T-cell (primary cell): ENCODE measurements around the gene WNT3. TPM values are rescaled to one million over a fixed set of nuclear protein-coding genes. Genes with fewer than 3 reads are reported as not detected.

Experiments
- ATAC-seq, 4 experiments: fragments of 200-7000 bp in 3 of 4; fragments of 150-1000 bp in 1 of 4; cut with Tn5 transposase; replicated peaks in 1 of 4; 1 replicate in 3 of 4; 2 replicates in 1 of 4; pipeline ENCODE4 v1.10.0; 2021; ENCODE audit warnings: moderate library complexity in 3 of 4, mild to moderate bottlenecking in 2 of 4, moderate number of reproducible peaks in 1 of 4
- CTCF ChIA-PET, 2 donors: fragments of 300-600 bp; sonication (Branson Sonifier 250); formaldehyde crosslinking; loops; one replicate each; lab custom pipeline; 2022; ENCODE audit warnings: antibody characterized with exemption in 2 of 2; lab: Charles Lee
- POLR2A ChIA-PET, 2 donors: fragments of 300-600 bp; sonication (Branson Sonifier 250); formaldehyde crosslinking; loops; one replicate each; lab custom pipeline; 2022; ENCODE audit warnings: antibody characterized with exemption in 2 of 2; lab: Charles Lee
- DNase-seq, 35 experiments: peaks; one replicate each; pipeline versions ENCODE4 v3.0.0 to v3.0.0-alpha.2; 2013 to 2023
- H3K27ac ChIP-seq: one replicate; pipeline ENCODE4 v1.5.1; 2013; ENCODE audit warnings: low read length
- H3K27me3 ChIP-seq, 2 experiments: replicated peaks in 1 of 2; 1 replicate in 1 of 2; 2 replicates in 1 of 2; pipeline versions ENCODE4 v1.6.1 to v1.7.0; 2013; ENCODE audit warnings: low read length in 1 of 2, mixed read lengths in 1 of 2; ENCODE audit not compliant: control insufficient read depth in 2 of 2, insufficient read depth in 2 of 2; ENCODE audit errors: extremely low read depth in 1 of 2
- H3K36me3 ChIP-seq, 2 donors: 1 replicate in 1 of 2; 2 replicates in 1 of 2; pipeline versions ENCODE4 v1.6.1 to v1.7.0; 2013; ENCODE audit warnings: low read length in 1 of 2; ENCODE audit not compliant: control insufficient read depth in 2 of 2, insufficient read depth in 1 of 2; ENCODE audit errors: extremely low read depth in 1 of 2
- H3K4me1 ChIP-seq, 2 experiments: 1 replicate in 1 of 2; 2 replicates in 1 of 2; pipeline versions ENCODE4 v1.6.1 to v1.7.0; 2013; ENCODE audit warnings: low read length in 2 of 2, mixed read lengths in 1 of 2; ENCODE audit not compliant: insufficient read depth in 2 of 2, control insufficient read depth in 1 of 2; ENCODE audit errors: extremely low read depth in 1 of 2
- H3K4me3 ChIP-seq, 2 donors: 1 replicate in 1 of 2; 2 replicates in 1 of 2; pipeline versions ENCODE4 v1.5.1 to v1.7.0; 2013; ENCODE audit warnings: mild to moderate bottlenecking in 2 of 2, low read length in 1 of 2, moderate library complexity in 1 of 2; ENCODE audit not compliant: control insufficient read depth in 1 of 2; ENCODE audit errors: extremely low read depth in 1 of 2
- H3K9me3 ChIP-seq: 2 replicates; pipeline ENCODE4 v1.7.0; 2013
- H3K27ac Mint-ChIP-seq, 2 donors: one replicate each; pipeline ENCODE4 v1.8.0; 2020 to 2021; ENCODE audit warnings: mild to moderate bottlenecking in 2 of 2, mixed read lengths in 2 of 2
- H3K27me3 Mint-ChIP-seq, 2 donors: one replicate each; pipeline ENCODE4 v1.8.0; 2021 to 2022; ENCODE audit warnings: mixed read lengths in 2 of 2
- H3K36me3 Mint-ChIP-seq: one replicate; pipeline ENCODE4 v1.8.0; 2021; ENCODE audit warnings: mixed read lengths
- H3K4me1 Mint-ChIP-seq, 3 donors: one replicate each; pipeline ENCODE4 v1.8.0; 2020 to 2022; ENCODE audit warnings: mixed read lengths in 3 of 3, mild to moderate bottlenecking in 1 of 3
- H3K4me3 Mint-ChIP-seq, 3 donors: one replicate each; pipeline ENCODE4 v1.8.0; 2020 to 2022; ENCODE audit warnings: mild to moderate bottlenecking in 3 of 3, mixed read lengths in 3 of 3, moderate library complexity in 3 of 3
- H3K9me3 Mint-ChIP-seq, 3 donors: one replicate each; pipeline ENCODE4 v1.8.0; 2020 to 2022; ENCODE audit warnings: mixed read lengths in 3 of 3
- WGBS: methylation state at CpG from one replicate; pipeline ENCODE4 v1.1.5; 2013; ENCODE audit warnings: missing lambda C conversion rate; ENCODE audit not compliant: insufficient coverage; 5-methylcytosine and 5-hydroxymethylcytosine counted together
- total RNA-seq, 35 experiments: library from RNA in 6 of 35; stranded (reverse) in 6 of 35; fragments of 120-200 nt in 1 of 35; gene quantifications; one replicate each; pipeline versions ENCODE4 v1.2.1 to v1.2.4 and lab custom pipeline; 2013 to 2026

WNT3 gene
- total RNA-seq, 5 donors from 2014 or later (not counting 1 experiment from before 2014, with no cell fraction given), result 0.09 to 0.12 (median 0.10) TPM; not detected in 2

GRCh38 chr17:46772475-46773220, 45.8 kb downstream of the WNT3 start:
- Histone ChIP-seq H3K27me3 (peaks cover 2 to 84% of the 10 kb centered on the region in 2 experiments), H3K4me1 (peaks cover 0 to 39% of the 10 kb centered on the region in 2 experiments), H3K4me3 (peak overlapping the region; percentile 43 to 74), H3K9me3 (no peaks in the 10 kb centered on the region), H3K27ac (no peak overlapping the region), H3K36me3 (no peaks in the 10 kb centered on the region)
- Mint-ChIP-seq H3K4me3 (peak overlapping the region; percentile 74 to 80 (median 75)), H3K27ac (no peak overlapping the region), H3K27me3 (peaks cover 10 to 46% of the 10 kb centered on the region in 2 donors), H3K9me3 (no peaks in the 10 kb centered on the region), H3K36me3 (no peaks in the 10 kb centered on the region), H3K4me1 (peaks cover 10 to 25% (median 23%) of the 10 kb centered on the region in 3 donors)
- POLR2A ChIA-PET, result interaction anchor here in 1 of 2 donors (0.6 kb wide), 1 partner anchor 42 kb away, joined by 6 read pairs; no protein-coding TSS in a partner anchor
- DNase-seq, result peak in 1 of 35 experiments; percentile 11
- CTCF ChIA-PET, result no interaction called here
- 24% methylated on average over 7 of the region's 16 CpGs for WGBS
- ATAC-seq, result no peak

GRCh38 chr17:46771561-46772474, 46.7 kb downstream of the WNT3 start:
- H3K36me3 ChIP-seq, result no peaks in the 10 kb centered on the region
- Mint-ChIP-seq H3K27ac (no peak overlapping the region), H3K9me3 (no peaks in the 10 kb centered on the region), H3K4me3 (peak overlapping the region; percentile 74 to 80 (median 75)), H3K36me3 (no peaks in the 10 kb centered on the region), H3K4me1 (peaks cover 10 to 25% (median 23%) of the 10 kb centered on the region in 3 donors), H3K27me3 (peaks cover 8 to 40% of the 10 kb centered on the region in 2 donors)
- DNase-seq (peak in 4 of 35 experiments; percentile 10 to 38 (median 22)), ATAC-seq (peak; percentile 35 to 53 (median 42))
- WGBS, result under 1% methylated on average over 126 of the region's 135 CpGs
- CTCF ChIA-PET, result no interaction called here
- H3K9me3 ChIP-seq, result no peaks in the 10 kb centered on the region
- H3K27ac ChIP-seq, result no peak overlapping the region
- peaks cover 2 to 81% of the 10 kb centered on the region in 2 experiments for H3K27me3 ChIP-seq
- POLR2A ChIA-PET, result no interaction called here
- peak overlapping the region; percentile 43 to 74 for H3K4me3 ChIP-seq
- H3K4me1 ChIP-seq, result peaks cover 0 to 39% of the 10 kb centered on the region in 2 experiments

GRCh38 chr17:46770818-46771560, 47.5 kb downstream of the WNT3 start:
- Histone ChIP-seq H3K27me3 (peaks cover 2 to 75% of the 10 kb centered on the region in 2 experiments), H3K27ac (no peak overlapping the region), H3K4me3 (peak overlapping the region in 1 of 2 donors; percentile 57), H3K9me3 (no peaks in the 10 kb centered on the region), H3K4me1 (peaks cover 0 to 39% of the 10 kb centered on the region in 2 experiments), H3K36me3 (no peaks in the 10 kb centered on the region)
- CTCF ChIA-PET, result no interaction called here
- peak; percentile 52 to 73 (median 60) for ATAC-seq
- 6% methylated on average over 68 of the region's 73 CpGs for WGBS
- Mint-ChIP-seq H3K27me3 (peaks cover 6 to 38% of the 10 kb centered on the region in 2 donors), H3K27ac (no peak overlapping the region), H3K4me3 (peak overlapping the region; percentile 55 to 62 (median 61)), H3K9me3 (no peaks in the 10 kb centered on the region), H3K4me1 (peaks cover 10 to 25% (median 23%) of the 10 kb centered on the region in 3 donors), H3K36me3 (no peaks in the 10 kb centered on the region)
- POLR2A ChIA-PET, result no interaction called here
- DNase-seq, result peak in 6 of 35 experiments; percentile 9 to 51 (median 30)

- no peaks in the 10 kb centered on the region for H3K36me3 ChIP-seq
- no peaks in the 10 kb centered on the region for H3K9me3 ChIP-seq
- Mint-ChIP-seq H3K4me1 (peaks cover 10 to 25% (median 23%) of the 10 kb centered on the region in 3 donors), H3K9me3 (no peaks in the 10 kb centered on the region), H3K4me3 (peak overlapping the region; percentile 55 to 62 (median 61)), H3K27me3 (peaks cover 6 to 38% of the 10 kb centered on the region in 2 donors), H3K36me3 (no peaks in the 10 kb centered on the region), H3K27ac (no peak overlapping the region)
- POLR2A ChIA-PET, result no interaction called here
- H3K4me1 ChIP-seq, result peaks cover 0 to 39% of the 10 kb centered on the region in 2 experiments
- H3K27ac ChIP-seq, result no peak overlapping the region
- H3K27me3 ChIP-seq, result peaks cover 2 to 71% of the 10 kb centered on the region in 2 experiments
- no peak for DNase-seq
- no peak for ATAC-seq
- H3K4me3 ChIP-seq, result no peak overlapping the region
- CTCF ChIA-PET, result no interaction called here
- WGBS, result 75% methylated on average over 9 of the region's 14 CpGs
Measured at GRCh38 chr17:46770439-46770817, 48.1 kb downstream of the WNT3 start.

GRCh38 chr17:46769531-46770438, 48.7 kb downstream of the WNT3 start:
- no peak for ATAC-seq
- no peak overlapping the region for H3K27ac Mint-ChIP-seq
- DNase-seq, result peak in 1 of 35 experiments; percentile 23
- ChIA-PET POLR2A (no interaction called here), CTCF (no interaction called here)
- peaks cover 6 to 35% of the 10 kb centered on the region in 2 donors for H3K27me3 Mint-ChIP-seq
- no peaks in the 10 kb centered on the region for H3K9me3 Mint-ChIP-seq
- Histone ChIP-seq H3K9me3 (no peaks in the 10 kb centered on the region), H3K4me1 (peaks cover 0 to 39% of the 10 kb centered on the region in 2 experiments), H3K36me3 (no peaks in the 10 kb centered on the region), H3K27ac (no peak overlapping the region), H3K4me3 (peak overlapping the region in 1 of 2 donors; percentile 35), H3K27me3 (peaks cover 2 to 65% of the 10 kb centered on the region in 2 experiments)
- 15% methylated on average over 56 of the region's 56 CpGs for WGBS
- H3K4me3 Mint-ChIP-seq, result peak overlapping the region; percentile 31 to 62 (median 43)
- no peaks in the 10 kb centered on the region for H3K36me3 Mint-ChIP-seq
- peaks cover 10 to 25% (median 23%) of the 10 kb centered on the region in 3 donors for H3K4me1 Mint-ChIP-seq
